Glomerular visceral epithelial cell (primary cell): ENCODE results near the gene UBE2A.

ENCODE experiments used
- DNase-seq: peaks from one replicate; pipeline ENCODE4 v3.0.0-alpha.2; 2016; ENCODE audit errors: extremely low spot score

UBE2A gene

GRCh38 chrX:119607018-119607389 lies 32.6 kb downstream of the UBE2A start:
- no peak for DNase-seq

- no peak for DNase-seq
These were observed 40.4 kb downstream of the UBE2A start for GRCh38 chrX:119614776-119615175.

GRCh38 chrX:119617517-119618164 lies 43.3 kb downstream of the UBE2A start:
- no peak for DNase-seq

- DNase-seq = no peak
These were observed 44.1 kb downstream of the UBE2A start for GRCh38 chrX:119618439-119618838.

GRCh38 chrX:119622356-119623232 lies 48.2 kb downstream of the UBE2A start:
- DNase-seq = peak; percentile 1

- no peak for DNase-seq
These were observed 50.1 kb downstream of the UBE2A start for GRCh38 chrX:119624417-119624816.

- no peak for DNase-seq
These were observed 50.7 kb downstream of the UBE2A start for GRCh38 chrX:119624951-119625668.

- no peak for DNase-seq
These were observed 51.5 kb downstream of the UBE2A start for GRCh38 chrX:119625843-119626242.
